Kidney capillary endothelial cell (primary cell): ENCODE results near the gene CUX1.
A peak's percentile ranks its signal among the peaks of the same experiment; 100 is the strongest.
"Not testable (repeated sequence)": the region's sequence is repeated elsewhere in the genome, so short reads cannot be mapped to it uniquely, and the experiment has no call there.

Experiments used
- DNase-seq: peaks from one replicate; pipeline ENCODE4 v3.0.0-alpha.2; 2018; ENCODE audit warnings: low spot score

Gene CUX1

GRCh38 chr7:102215256-102215655 is 397.8 kb downstream of the CUX1 start:
- DNase-seq = no peak

GRCh38 chr7:102215711-102216110 is 398.3 kb downstream of the CUX1 start:
- DNase-seq = no peak

- no peak for DNase-seq
Observed at GRCh38 chr7:102216573-102217314, 399.3 kb downstream of the CUX1 start.

GRCh38 chr7:102220229-102220850 is 402.9 kb downstream of the CUX1 start:
- DNase-seq = no peak

- peak; percentile 62 for DNase-seq
Observed at GRCh38 chr7:102220960-102221800, 403.8 kb downstream of the CUX1 start.

GRCh38 chr7:102221961-102222360 is 404.5 kb downstream of the CUX1 start:
- DNase-seq = no peak

- no peak for DNase-seq
Observed at GRCh38 chr7:102222445-102222844, 405.0 kb downstream of the CUX1 start.

GRCh38 chr7:102223184-102223583 is 405.8 kb downstream of the CUX1 start:
- peak; percentile 51 for DNase-seq

GRCh38 chr7:102225025-102225424 is 407.6 kb downstream of the CUX1 start:
- no peak for DNase-seq

- no peak for DNase-seq
Observed at GRCh38 chr7:102227371-102227770, 409.9 kb downstream of the CUX1 start.

GRCh38 chr7:102228935-102229334 is 411.5 kb downstream of the CUX1 start:
- no peak for DNase-seq

- DNase-seq = not testable (repeated sequence)
Observed at GRCh38 chr7:102230162-102230561, 412.7 kb downstream of the CUX1 start.

GRCh38 chr7:102230593-102230992 is 413.2 kb downstream of the CUX1 start:
- DNase-seq = peak; percentile 40

GRCh38 chr7:102232611-102233286 is 415.3 kb downstream of the CUX1 start:
- no peak for DNase-seq

- DNase-seq = no peak
Observed at GRCh38 chr7:102234131-102234530, 416.7 kb downstream of the CUX1 start.

GRCh38 chr7:102234801-102235550 is 417.6 kb downstream of the CUX1 start:
- no peak for DNase-seq

GRCh38 chr7:102236102-102236501 is 418.7 kb downstream of the CUX1 start:
- DNase-seq = no peak

- peak; percentile 42 for DNase-seq
Observed at GRCh38 chr7:102236592-102237287, 419.3 kb downstream of the CUX1 start.

GRCh38 chr7:102239206-102239820 is 421.9 kb downstream of the CUX1 start:
- DNase-seq = no peak

GRCh38 chr7:102241431-102241830 is 424.0 kb downstream of the CUX1 start:
- DNase-seq = no peak
